Measurements from ENCODE around the gene RBM19.

RBM19 gene

DNA sequence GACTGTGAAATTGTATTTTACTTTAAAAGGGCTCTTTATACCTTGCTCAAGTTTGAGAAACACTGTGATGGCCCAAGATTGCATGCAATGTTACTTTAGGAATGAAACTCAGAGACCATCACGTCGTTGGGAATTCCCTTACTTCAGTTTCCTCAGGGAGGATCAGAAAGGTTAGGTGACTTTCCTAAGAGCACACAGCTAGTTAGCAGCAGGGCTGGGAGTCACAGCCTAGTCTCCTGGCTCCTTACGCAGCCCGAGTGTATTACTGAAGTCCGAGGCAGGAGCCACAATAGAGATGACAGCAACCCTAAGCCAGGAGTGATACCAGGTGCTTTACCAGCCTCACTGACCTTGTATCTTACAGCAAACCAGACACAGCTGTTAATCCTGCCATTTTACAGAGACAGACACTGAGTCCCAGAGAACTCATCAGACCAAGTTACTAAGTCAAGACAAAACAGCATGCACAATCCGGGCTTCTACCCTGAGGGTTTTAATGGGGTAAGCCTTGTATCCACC is 67.0 kb downstream of the RBM19 start:
- DNase-seq: no peak

DNA sequence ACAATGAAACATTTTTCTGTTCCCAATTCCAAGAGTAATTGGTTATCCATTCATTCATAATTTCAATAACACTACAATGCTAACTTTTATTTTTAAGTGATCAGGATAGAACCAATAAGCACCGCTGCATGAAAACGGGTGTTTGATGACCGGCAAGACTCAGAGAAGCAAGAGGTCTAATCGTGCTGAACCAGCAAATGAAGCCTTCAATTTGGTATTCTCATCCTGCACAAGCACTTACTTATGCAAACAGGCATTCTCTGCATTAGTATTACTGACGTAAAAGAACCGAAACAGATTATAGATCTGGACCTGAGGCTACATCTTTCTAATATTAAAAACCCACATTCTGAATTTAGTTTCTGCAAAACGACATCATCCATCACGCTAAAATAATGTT is 67.7 kb downstream of the RBM19 start:
- no peak for DNase-seq

DNA sequence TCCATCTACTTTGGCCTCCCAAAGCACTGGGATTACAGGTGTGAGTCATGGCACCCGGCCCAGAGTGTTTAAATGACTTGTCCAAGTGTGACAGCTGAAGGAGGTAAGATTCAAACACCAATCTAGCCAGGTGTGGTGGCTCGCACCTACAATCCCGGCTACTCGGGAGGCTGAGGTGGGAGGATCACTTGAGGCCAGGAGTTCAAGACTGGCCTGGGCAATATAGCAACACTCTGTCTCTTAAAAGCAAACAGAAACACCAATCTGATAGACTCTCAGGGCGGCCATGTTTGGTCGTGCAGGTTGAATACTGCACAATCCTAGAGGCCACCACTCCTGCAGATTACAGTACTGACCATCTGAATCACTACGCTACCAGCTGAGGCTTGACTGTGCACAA is 68.7 kb downstream of the RBM19 start:
- DNase-seq: no peak

DNA sequence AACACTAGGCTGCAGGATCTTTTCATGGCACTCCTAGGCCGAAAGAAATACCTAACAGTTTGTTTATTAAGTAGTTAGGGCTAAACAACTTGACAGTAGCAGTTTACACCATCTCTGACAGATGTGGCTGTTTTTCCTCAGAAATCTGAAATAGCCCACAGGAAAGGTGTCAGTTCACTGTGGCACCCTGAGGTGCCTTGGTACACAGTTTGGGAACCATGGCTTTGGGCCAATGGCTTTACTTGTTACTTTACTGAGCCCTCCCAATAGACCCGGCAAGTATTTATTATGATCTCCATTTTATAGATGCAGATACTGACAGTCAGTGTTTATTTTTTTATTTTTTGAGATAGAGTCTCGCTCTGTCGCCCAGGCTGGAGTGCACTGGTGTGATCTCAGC is 69.3 kb downstream of the RBM19 start:
- no peak for DNase-seq

DNA sequence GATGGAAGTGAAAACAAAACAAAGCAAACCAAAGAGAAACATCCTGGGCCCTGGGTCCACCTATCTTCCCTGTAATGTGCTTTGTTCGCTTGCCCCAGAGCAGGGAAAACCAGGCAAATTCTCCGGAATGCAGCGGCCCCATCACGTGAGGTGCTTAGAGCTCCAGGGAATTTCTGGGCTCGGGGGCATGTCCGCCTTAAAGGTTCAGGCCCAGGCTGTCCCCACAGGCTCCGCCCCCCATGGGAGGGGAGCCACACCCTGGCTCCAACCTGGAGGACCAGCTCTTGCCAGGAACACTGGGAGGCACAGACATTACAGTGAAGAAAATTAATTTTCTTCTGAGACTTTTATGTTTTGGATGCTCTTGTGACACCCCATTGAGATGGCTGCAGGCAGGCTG is 69.9 kb downstream of the RBM19 start:
- DNase-seq: no peak

DNA sequence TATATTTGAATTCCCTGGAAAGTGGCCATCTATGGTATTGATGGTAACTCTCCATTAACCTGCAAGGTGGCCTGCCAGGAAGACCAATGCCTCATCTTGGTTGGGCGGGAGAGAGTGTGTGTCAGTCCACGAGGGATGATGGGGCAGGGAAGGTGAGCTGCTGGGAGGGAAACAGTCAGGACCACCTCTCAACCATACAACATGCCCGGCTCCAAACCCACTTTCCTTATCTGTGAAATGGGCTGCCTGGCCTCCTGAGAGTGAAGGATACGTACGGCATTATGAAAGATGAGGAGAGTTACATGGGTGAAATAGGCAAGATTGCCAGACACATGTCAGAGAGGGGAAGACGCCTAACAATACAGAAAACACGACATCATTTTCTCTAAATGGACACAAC is 70.9 kb downstream of the RBM19 start:
- no peak for DNase-seq

DNA sequence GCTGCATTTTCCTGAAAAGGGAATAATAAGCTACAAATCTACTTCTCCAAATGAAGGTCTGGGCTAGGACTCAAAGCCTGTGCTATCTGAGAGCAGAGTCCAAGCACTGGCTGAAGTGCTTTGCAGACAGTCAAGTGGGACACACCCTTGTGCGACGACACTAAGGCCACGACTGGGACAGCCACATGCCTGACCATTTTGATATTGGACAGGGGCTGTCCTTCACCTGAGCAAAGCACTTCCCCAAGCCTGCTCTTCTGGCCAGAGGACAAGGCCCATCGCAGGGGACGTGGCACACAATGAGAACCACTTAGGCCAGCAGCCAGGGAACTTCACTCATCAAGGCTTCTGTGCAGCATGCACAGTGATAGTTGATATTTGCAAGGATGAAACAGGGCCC is 71.4 kb downstream of the RBM19 start:
- DNase-seq: no peak

DNA sequence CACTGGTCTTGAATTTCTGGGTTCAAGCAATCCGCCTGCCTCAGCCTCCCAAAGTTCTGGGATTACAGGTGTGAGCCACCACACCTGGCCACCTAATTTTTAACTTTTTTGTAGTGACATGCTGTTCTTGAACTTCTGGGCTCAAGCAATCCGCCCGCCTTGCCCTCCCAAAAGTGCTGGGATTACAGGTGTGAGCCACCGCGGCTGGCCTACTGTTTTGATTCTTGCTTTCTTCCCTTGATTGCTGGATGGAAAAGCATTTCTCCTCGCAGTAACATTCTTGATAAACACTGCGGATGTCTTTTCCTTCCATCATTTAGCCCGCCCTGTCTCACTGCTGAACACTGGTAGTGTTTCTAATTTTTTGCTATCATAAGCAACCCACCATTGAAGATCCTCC is 72.9 kb downstream of the RBM19 start:
- no peak for DNase-seq

DNA sequence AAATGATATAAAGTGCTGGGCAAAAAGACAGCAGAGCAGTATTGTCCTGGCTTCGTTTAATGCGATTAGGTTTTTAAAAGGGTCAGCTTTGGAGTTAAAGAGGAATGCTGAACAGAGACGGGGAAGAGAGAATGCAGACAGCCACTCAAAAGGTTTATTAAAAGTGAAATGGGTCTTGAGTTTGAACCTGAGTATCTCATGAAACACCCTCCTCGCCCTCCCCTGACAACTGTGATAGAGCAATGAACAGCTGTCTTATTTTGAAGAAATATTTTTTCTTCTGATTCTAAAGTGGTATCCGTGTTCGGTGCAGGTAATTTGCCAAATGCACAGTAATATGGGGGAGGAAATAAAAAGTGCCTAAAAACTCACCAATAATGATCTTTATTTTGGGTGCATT is 73.6 kb downstream of the RBM19 start:
- DNase-seq: no peak

DNA sequence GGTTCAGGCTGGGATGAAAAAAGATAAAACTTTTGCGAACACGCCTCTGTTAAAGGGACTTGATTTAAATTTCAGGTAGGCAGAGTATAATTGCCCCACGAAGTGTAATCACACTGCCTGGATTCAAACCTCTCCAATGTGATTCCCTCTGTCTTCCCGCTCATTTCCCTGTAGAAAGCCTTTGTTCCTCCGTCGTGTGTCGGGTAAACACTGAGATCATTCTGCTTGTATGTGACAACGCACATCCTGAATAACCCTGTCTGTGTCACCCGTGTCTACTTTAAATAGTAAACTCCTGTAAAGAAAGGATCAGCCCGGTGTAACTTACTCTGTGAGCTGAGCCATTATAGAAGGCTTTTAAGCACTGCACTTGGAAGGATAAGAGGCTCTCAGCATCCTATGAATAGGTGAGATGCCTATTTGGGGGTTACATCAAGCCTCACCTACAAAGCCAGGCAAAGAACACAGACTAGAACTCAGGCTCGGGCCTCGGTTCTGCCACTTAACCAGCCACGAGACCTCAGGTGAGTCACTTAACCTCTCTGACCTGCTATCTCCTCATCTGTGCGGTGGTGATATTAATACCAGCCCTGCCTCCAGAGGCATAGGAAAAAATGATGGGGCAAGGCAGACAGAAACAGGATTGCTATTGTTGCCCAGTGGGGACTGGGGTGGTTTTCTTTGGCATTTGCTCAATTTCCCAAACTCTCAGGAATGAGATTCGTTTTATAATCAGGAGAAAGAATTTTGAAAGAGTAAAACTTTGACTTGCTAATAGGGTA is 74.2 kb downstream of the RBM19 start:
- DNase-seq: no peak

DNA sequence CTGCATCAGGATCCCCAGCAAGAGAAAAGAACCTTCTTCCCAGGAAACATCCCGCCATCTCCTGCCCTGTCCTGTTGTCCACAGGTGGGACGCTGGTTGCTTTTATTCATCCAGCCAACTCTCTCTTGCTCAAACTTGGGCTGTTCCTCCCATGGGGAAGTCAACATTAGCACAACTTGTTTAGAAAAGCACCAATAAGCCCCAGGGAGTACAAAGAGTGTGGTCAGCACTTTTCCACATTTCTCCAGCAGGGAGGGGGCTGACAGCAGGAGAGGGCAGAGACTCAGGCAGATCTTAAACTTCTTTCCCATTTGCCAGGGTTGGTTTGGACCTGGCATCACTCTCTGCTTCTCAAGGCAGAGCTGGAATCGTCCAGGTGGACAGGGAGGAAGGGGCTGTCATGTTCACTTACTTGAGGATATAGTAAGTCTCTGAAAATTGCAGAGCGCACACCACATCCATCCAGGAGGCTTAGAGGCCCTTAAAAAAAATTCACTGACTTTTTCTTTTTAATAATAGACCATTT is 74.9 kb downstream of the RBM19 start:
- DNase-seq: no peak

DNA sequence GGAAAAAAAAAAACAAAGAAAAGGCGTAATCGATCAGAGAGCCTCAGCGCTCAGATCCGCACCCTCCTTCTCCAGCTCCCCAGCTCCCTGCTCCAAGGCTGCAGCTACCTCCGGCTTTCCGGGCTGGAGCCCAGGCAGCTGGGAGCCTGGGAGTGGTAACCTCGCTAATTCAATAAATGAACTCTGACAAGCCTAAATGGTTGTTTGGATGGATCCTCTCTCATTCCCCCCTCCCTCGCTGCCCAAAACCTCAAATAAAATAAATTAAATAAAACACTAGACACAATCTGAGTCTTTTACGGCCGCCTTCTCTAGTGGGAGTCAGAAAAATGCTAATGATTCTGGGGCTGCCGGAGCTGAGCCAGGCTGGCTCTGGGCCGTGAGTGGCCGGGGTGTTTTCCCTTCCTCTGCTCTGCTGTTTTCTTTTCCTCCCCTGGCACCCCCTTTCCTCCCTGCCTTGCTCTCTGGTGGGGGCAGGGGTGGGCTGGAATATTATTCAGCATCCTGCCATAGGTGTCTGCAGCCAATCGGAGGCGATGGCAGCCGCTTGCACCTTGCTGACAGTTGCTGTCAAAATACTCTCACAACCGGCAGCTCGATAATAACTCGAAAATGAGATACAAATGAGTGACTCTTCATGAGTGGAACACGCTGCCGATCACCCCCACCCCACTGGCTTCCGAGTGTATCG is 76.1 kb downstream of the RBM19 start:
- DNase-seq: no peak

DNA sequence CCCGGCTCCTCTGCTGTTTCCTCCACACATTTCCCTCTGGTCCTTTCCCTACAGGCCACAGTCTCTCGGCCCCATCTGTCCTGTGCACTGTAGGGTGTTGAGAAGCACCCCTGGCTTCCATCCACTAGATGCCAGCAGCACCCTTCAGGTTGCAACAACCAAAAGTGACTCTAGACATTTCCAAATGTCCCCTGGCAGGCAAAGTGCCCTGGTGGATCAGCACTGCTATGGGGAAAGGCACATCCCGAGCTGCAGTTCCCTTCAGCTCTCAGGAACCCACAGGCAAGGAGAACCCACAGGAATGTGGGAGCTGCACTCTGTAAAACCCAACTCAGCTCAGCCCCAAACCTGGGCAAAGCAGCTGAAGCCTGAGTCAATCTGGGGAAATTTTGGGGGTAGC is 77.0 kb downstream of the RBM19 start:
- DNase-seq: no peak

DNA sequence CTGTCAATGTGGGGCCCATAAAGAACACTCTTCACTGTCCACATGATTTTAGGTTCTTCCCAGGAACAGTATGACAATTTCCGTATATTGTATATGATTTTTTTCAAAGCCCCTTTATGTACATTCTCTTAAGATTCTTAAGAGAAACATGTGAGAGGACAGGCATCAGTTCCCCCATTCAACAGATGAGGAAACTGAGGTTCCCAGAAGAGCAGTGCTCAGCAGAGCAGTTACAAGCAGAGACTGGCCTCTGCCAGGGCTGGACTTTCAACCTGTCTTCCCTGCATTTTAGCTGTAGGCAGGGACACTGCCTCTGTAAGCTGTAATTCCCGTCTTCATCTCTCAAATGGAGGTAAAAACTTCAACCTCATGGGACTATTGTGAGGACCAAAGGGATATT is 77.7 kb downstream of the RBM19 start:
- no peak for DNase-seq

DNA sequence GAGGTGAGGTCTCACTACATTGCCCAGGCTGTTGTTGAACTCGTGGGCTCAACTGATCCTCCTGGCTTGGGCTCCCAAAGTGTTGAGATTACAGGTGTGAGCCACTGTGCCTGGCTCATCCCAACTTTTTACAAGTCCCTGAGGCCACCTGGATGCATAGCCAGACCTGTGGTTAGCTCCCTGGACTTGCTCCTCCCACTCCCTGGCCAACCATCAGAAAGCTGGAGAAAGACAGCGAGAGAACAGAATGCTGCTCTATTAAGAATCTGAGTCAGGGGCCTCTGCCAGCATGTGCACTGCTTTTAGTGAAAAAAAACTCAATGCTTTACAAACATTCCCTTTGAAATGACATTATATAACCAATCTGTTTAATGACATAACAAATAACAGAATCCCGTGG is 78.2 kb downstream of the RBM19 start:
- no peak for DNase-seq

DNA sequence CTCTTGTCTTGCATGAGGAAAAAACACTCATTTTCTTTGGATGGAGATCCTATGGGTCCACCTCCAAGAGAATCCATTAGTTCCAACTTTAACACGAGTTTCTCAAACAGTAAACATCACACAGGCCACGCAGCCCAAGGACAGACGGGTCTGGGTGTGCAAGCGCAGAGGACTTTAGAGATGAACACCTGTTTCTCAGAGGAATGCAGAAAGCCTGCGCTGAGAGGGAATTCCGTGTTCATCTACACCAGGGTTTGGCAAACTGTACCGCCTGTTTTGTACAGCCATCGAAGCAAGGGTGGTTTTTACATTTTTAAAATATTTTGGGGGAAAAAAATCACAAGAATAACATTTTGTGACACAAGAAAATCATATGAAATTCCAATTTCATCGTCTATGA is 79.4 kb downstream of the RBM19 start:
- no peak for DNase-seq

DNA sequence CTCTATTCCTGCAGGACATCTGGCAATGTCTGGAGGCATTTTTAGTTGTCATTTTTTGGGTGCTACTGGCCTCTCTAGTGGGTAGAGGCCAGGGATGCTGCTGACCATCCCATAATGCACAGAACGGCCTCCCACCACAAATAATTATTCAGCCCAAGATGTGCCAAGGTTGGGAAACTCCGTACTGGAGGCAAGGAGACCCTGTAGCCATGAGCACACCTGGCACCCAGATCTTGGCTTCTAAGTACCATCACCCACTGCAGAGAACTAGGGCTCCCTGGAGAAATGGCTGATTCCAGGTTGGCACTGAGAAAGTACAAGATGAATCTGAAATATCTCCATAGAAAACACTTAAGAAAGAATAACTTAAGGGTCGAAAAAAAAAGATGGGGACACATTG is 81.7 kb downstream of the RBM19 start:
- DNase-seq: no peak

DNA sequence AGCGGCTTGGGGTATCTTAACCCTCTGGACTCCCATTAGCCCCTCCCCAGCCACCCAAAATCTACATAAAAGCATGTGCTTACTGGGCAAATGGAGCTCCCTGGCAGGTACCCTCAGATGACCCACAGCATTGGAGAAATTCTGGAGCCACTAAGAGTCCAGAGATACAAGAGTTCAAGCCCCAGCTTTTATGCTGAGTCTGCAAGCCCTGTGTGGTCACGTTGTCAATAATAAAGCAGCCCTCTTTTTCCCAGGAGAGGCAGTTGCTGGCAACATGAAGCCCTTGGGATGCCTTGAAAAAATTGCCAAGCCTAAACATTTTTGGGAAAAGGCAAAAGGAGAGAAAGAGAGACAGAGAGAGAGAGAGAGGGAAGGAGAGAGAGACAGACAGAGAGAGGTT is 83.4 kb downstream of the RBM19 start:
- DNase-seq: no peak

DNA sequence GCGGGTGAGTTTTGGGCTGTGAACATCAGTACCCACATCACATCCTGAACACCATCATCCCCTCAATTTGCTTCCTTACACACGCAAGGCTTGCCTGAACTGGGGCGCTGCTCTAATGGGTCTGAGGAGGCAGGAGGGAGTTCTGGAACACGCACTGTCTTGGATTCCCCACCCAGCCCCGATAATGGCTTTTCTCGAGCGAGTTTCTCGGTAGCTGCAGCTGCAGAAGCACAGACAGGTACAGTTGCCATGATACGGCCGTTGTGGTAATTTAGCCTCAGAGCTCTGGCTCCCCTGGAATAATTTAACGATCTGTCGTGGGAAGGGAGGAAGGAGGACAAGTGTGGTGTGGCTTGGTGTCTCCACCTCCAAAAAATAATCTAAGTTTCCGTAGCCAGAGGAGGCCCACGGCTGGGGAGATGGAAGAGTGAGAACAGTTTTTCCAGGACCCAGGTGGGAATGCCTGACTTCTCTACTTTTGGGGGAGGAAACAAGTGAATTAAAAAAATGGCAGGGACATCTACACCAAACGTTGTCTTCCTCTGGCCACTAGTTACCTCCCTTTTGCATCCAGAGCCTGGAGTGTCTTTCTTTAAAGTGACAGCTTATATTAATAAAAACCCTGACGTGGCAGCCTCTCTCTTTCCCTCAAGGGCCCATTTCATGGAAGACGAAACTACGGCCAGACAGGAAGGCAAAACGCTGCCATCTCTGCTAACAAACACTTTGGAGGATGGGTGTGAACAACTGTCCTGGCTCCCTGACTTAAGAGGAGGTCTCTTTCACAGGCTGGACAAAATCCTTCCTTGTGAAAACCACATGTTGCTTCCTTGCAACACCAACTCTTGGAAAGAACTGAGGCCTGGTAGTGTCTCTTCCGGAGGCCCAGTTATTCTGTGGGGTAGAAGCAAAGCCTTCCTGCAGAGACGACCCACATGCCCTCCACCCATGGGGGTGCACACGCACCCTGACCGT is 84.8 kb downstream of the RBM19 start:
- no peak for DNase-seq

DNA sequence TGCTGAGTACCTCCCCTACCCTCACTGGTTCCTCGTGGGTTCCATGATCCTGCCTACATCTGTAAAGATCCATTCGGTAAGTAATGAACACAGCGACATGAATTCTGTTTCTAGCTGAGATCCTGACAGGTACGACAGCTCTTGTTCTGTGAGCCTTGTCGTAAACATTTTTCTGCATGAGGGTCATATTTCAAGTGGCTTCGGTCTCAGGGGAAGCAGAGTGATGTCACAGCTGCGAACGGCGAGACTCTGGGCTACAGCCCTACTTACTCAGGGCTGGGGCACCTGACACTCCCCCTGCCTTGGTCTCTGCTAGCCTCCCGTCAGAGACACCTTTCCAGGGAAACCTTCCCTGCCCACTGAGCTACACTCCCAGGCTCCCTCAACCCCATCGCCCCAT is 85.8 kb downstream of the RBM19 start:
- no peak for DNase-seq

DNA sequence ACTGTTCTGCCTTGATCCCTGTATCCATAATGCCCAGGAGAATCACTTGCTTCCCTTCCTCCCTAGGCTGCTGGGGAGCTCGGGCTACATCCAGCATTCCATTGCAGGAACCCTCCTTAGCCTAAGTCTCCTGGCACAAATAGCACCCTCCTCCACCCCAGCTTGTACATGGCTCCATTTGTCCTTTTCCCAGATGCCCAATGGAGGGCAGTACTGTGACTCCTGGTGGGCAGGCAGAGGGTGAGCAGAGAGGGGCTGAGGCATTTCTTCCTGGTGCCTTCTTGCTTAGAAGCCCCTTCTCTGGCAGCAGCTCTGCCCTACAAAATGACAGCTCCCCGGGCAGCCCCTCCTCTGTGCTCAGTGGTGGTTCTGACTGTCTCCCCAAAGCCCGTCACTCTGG is 86.5 kb downstream of the RBM19 start:
- no peak for DNase-seq

DNA sequence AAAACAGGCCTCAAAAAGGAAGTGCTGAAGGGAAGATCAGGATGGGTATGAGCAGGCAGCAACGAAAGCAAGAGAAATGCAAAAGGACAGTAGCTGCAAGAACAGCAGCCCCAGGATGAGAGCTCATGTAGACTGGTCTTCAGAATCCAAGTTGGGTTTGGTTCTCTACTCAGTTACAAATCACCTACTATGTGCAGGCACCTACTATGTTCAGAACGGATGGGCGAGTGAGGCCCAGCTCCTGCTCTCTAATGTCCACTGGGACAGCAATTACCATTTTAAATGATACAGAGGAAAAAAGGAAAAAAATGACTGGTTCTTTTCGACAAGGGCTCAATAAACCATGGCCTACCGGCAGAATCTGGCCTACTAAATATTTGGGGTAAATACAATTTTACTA is 88.5 kb downstream of the RBM19 start:
- DNase-seq: no peak

DNA sequence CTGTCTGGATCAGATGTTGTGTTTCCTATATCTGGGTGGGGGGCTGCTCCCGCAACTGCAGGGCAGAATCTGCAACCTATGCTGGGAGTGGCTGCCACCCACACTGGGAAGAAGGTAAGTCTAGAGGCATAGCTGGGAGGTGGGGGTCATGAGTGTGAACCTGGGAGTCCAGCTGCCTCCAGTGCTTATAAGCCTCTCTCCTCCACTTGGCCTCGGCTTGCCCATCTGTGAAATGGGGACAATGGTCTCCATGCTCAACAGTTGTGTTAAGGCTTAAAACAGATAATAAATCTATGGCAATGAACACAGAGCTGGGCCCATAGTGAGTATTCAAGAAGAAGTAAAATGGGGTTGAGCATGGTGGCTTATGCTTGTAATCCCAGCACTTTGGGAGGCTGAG is 90.0 kb downstream of the RBM19 start:
- no peak for DNase-seq
